Neutrophil (primary cell): ENCODE data around the gene NKIRAS2.

Source experiments
- H3K27ac ChIP-seq: fragments of 200-600 bp; sonication (generic); 2 replicates; pipeline ENCODE4 v1.5.1; 2016; ENCODE audit warnings: mild to moderate bottlenecking, moderate library complexity
- H3K27me3 ChIP-seq: fragments of 200-600 bp; sonication (generic); 2 replicates; pipeline ENCODE4 v1.6.0; 2016; ENCODE audit warnings: mild to moderate bottlenecking
- H3K36me3 ChIP-seq: fragments of 200-600 bp; sonication (generic); 2 replicates; pipeline ENCODE4 v1.5.1; 2017
- H3K4me1 ChIP-seq, 2 experiments: fragments of 200-600 bp in 1 of 2; sonication (generic) in 1 of 2; 1 replicate in 1 of 2; 2 replicates in 1 of 2; pipeline versions ENCODE4 v1.5.1 to v1.6.1; 2013 to 2016; ENCODE audit warnings: low read depth in 1 of 2, low read length in 1 of 2, mild to moderate bottlenecking in 1 of 2, moderate library complexity in 1 of 2; ENCODE audit not compliant: control insufficient read depth in 1 of 2, insufficient read depth in 1 of 2
- H3K4me3 ChIP-seq, 2 experiments: fragments of 200-600 bp in 1 of 2; sonication (generic) in 1 of 2; 1 replicate in 1 of 2; 2 replicates in 1 of 2; pipeline ENCODE4 v1.5.1; 2013 to 2016; ENCODE audit warnings: low read depth in 1 of 2, low read length in 1 of 2, mild to moderate bottlenecking in 1 of 2, moderate library complexity in 1 of 2
- H3K9me3 ChIP-seq: fragments of 200-600 bp; sonication (generic); 2 replicates; pipeline ENCODE4 v1.5.1; 2016
- CTCF ChIP-seq: fragments of 200-600 bp; sonication (generic); IDR thresholded peaks from 2 replicates; pipeline ENCODE4 v1.5.1; 2016; ENCODE audit warnings: antibody characterized with exemption

Gene NKIRAS2

GRCh38 chr17:42058063-42058462, 38.2 kb downstream of the NKIRAS2 start:
- TF ChIP-seq CTCF = no peak
- Histone ChIP-seq H3K4me1 (no peaks in the 10 kb centered on the region), H3K4me3 (no peak overlapping the region), H3K9me3 (no peaks in the 10 kb centered on the region), H3K27me3 (peaks cover 23% of the 10 kb centered on the region), H3K27ac (no peak overlapping the region), H3K36me3 (no peaks in the 10 kb centered on the region)

- TF ChIP-seq CTCF = no peak
- Histone ChIP-seq H3K9me3 (no peaks in the 10 kb centered on the region), H3K27me3 (peaks cover 20% of the 10 kb centered on the region), H3K4me3 (no peak overlapping the region), H3K36me3 (no peaks in the 10 kb centered on the region), H3K27ac (no peak overlapping the region), H3K4me1 (no peaks in the 10 kb centered on the region)
Observed at GRCh38 chr17:42059815-42060214, 39.9 kb downstream of the NKIRAS2 start.

- H3K9me3 ChIP-seq = no peaks in the 10 kb centered on the region
- no peak for TF ChIP-seq CTCF
- H3K36me3 ChIP-seq = no peaks in the 10 kb centered on the region
- H3K4me3 ChIP-seq = no peak overlapping the region
- no peaks in the 10 kb centered on the region for H3K4me1 ChIP-seq
- H3K27ac ChIP-seq = no peak overlapping the region
- H3K27me3 ChIP-seq = peaks cover 17% of the 10 kb centered on the region
Observed at GRCh38 chr17:42060231-42060630, 40.3 kb downstream of the NKIRAS2 start.

GRCh38 chr17:42061646-42062487, 42.0 kb downstream of the NKIRAS2 start:
- Histone ChIP-seq H3K36me3 (no peaks in the 10 kb centered on the region), H3K9me3 (no peaks in the 10 kb centered on the region)

GRCh38 chr17:42062681-42063080, 42.8 kb downstream of the NKIRAS2 start:
- no peak overlapping the region for H3K27ac ChIP-seq
- no peaks in the 10 kb centered on the region for H3K36me3 ChIP-seq
- TF ChIP-seq CTCF = no peak
- no peaks in the 10 kb centered on the region for H3K4me1 ChIP-seq
- H3K27me3 ChIP-seq = peaks cover 13% of the 10 kb centered on the region
- H3K4me3 ChIP-seq = no peak overlapping the region
- H3K9me3 ChIP-seq = no peaks in the 10 kb centered on the region

More at GRCh38 chr17:42061646-42062487, 42.0 kb downstream of the NKIRAS2 start:
- no peak overlapping the region for H3K27ac ChIP-seq
- no peak for TF ChIP-seq CTCF
- H3K4me3 ChIP-seq = no peak overlapping the region
- H3K27me3 ChIP-seq = peaks cover 13% of the 10 kb centered on the region
- H3K4me1 ChIP-seq = no peaks in the 10 kb centered on the region
